HG03571 (cell line): Measurements from ENCODE around the gene KIAA1614.

Experiments used
- ATAC-seq: cut with Tn5 transposase; IDR thresholded peaks from one replicate; pipeline ENCODE4 v1.9.1; 2021; ENCODE audit not compliant: unreplicated experiment

KIAA1614 gene

GRCh38 chr1:180941518-180942275, 29.0 kb downstream of the KIAA1614 start:
- ATAC-seq, result no peak

- ATAC-seq, result no peak
Observed at GRCh38 chr1:180945151-180945550, 32.5 kb downstream of the KIAA1614 start.

DNA sequence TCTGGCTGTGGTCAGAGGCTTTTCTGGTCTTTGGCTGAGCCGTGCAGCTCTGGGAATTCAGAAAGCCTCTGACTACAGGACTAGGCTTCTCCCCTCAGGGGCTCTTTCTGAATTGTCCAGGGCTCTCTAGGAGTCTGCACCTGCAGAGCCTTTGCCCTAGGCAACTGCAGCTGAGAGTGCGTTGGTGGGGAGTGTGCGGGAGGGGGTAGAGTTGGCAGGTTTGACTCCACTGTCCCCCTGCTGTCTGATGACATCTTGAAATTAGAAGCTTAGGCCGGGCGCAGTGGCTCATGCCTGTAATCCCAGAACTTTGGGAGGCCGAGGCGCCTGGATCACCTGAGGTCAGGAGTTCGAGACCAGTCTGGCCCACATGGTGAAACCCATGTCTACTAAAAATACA, 32.9 kb downstream of the KIAA1614 start:
- no peak for ATAC-seq

DNA sequence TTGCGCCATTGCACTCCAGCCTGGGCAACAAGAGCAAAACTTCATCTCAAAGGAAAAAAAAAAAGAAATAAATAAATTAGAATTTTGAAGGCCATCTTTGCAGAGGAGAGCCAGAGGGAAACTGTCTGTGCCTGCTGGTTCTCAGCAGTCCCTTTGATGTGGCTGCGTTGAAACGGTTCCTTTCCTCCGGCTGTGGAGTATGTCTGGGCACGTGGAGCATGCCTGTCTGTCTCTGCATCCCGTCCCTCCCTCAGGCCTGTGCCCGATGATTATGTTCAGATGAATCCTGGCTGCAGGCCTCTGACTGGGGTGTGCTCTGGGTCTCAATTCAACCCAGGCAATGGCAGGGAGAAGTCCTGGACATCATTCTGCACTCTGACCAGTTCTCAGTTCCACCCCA, 33.4 kb downstream of the KIAA1614 start:
- no peak for ATAC-seq

DNA sequence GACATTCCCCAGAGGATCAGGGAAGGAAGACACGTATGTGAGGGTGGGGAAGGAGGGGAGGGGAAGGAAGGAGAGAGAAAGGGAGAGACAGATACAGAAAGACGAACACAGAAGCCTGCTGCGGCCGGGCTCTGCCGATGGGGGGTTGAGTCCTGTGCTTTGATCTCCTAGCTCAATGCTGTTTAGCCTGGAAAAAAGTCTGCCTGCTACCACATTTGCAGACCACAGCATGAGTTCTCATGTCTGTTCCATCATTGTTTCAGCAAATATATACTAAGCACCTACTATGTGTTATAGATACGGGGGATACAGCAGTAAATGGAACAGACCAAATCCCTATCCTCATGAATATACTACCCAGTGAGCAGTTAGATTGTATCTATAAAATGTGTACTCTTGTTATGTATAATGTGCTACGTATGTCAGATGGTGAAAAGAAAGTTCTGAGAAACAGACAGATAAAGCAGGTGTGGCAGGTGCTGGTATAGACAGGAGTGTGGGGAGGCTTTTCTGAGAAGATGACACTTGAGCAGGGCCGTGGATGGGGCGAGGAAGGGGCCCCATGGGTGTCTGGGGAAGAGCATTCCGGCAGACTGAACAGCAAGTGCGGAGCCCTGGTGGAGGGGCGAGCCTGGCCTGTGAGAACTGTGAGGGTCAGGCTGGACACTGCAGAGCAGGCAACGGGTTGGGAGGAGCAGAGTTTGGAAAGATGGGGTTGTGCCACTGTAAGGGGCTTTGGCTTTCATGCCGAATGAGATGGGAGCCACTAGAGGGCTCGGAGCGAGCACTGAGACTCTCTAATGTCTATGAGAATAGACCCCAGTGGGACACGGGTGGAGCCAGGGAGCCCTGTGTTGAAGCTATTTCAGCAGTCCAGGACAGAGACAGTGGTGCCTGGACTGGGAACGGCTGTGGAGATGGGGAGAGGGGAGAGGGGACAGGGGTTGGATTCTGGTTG, 34.1 kb downstream of the KIAA1614 start:
- ATAC-seq, result no peak

DNA sequence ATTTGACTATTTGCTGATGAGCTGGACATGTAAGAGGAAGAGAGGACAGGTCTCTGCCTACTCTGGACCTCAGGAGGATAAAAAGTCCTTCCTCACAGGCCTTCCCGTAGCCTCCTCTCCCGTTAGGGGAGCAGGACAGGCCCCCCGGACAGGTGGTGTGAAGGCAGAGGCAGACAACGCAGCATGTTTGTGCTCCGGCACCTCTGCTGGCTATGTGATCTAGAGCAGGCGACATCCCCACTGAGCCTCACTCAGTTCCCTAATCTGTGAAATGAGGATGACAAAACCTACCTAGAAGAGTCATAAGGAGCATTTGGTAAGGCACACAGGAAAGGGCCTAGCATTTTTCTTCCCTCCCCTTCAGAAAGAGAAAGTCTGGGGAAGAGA, 34.8 kb downstream of the KIAA1614 start:
- ATAC-seq, result no peak

GRCh38 chr1:180947901-180948640, 35.4 kb downstream of the KIAA1614 start:
- no peak for ATAC-seq

DNA sequence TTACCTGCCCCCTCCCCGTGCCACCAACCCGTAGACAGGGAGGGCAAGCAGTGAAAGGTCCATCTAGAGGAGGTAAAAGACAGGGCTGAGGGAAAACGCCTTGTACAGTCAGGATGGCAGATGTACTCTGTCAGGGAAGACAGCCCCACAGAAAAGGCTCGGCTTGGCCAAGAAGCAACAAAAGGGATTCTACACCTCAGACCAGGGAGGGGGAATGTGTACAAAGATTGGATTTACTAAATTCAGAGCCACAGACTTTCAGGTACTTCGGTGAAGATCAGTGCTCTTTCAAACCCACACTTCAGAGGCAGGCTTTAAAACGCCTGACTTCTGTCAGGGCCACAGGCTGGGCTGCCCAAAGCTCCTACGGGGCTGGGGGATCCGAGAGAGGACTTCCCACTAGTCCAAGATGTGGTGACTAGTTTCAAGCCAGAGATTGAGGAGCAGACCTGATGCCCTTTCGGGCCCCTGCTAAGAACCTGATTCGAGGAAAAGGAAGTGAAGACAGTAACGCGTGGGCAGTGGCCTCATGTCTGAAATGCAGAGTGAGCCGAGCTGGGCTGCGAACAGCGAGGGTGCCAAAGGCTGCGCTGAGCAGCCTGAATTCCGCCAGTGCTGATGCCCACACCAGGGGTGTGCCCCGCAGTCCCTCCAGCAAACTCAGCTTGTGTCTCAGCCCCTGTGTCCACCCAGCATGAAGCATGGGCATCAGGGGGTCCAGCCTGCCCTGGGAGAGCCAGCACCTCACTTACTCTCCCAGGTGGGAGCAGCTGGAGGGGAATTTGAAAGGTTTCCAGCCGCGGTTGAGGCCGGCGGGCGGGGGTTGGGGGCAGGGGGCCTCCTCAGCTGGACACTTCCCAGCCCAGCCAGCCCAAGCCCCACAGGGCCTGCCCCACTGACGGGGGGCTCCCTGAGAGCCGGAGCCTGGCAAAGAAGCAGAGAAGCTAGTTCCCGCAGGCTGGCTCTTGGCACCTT, 36.2 kb downstream of the KIAA1614 start:
- no peak for ATAC-seq

DNA sequence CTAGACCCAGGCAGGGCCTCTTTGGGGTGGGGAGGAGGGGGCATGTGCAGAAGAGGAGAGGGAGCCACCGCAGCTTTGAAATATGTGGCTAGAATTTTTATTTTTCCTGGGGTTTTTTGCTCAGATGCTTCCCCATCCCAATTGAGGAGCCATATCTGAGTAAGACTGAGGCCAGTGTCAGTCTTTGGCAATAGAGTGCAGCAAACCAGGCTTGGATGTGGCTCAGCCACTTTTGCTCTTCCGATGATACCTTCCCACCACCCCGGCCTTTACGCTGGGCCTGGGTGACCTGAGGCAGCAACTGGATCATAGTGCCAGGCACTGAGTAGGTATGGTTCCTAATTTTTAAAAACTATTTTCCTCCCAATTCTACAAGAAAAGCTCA, 36.9 kb downstream of the KIAA1614 start:
- ATAC-seq, result no peak

GRCh38 chr1:180950321-180950720, 37.6 kb downstream of the KIAA1614 start:
- no peak for ATAC-seq

DNA sequence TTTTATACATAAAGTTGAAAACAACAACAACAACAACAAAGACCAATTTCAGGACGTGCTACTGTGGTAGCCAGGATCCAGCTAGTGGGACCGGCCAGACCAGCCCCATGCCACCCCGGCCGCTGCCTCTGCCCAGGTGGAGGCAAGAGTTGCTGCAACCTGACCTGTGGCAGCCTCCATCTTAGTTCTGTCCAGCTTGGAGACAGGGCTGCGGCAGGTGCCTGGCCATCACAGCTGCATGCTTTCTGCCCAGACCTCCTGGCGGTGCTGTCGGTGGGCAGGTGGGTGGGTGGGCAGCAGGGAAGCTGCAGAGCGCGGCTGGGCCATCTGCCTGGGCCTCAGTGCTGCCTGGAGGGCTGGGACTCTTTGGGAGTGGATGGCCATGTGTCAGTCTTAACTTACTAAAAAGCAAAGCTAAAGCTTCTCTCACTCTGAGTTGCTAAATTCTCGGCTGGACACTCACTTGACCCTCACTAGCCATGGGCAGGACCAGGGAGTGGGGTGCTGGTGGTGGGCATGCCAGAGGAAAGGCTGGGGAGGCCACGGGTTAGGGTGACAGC, 38.6 kb downstream of the KIAA1614 start:
- no peak for ATAC-seq

DNA sequence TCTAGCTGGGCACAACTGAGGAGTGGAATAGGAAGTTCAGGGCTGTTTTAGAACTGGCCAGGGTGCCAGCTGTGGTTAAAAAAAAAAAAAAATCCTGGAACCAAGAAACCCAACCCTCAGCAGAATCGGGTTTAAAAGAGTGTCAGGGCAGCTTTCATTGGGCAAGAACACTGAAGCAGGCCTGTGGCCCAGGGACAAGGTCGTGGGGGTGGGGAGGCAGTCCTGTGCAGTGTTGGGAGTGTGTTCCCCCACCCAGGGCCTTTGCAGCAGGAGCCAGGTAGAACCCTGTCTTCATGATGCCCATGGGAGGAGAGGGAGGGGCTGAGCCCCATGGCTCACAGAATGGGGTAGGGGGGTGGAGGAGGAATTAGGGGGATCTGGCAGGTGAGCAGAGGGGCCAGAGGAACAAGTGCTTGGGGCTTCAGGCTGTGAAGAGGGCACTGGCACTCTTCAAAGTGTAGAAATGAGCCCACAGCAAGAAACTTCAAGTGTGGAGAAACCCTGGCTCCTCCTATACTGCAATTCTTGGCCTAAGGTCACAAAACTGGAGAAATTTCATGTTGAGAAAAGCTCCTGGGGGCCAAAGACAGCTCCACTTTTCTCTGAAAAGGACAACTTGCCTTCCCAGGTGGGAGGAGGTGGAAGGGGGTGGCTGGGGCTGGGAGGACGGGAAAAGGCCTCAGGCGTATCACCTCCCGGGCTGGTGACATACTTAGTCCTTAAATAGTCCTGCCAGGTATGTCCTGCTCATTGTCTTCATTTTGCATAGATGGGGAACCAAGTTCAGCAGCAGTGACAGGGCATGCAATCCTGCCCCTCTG, 39.3 kb downstream of the KIAA1614 start:
- no peak for ATAC-seq

GRCh38 chr1:180952657-180953013, 39.9 kb downstream of the KIAA1614 start:
- ATAC-seq, result no peak

- peak; percentile 5 for ATAC-seq
Observed at GRCh38 chr1:180953291-180954004, 40.8 kb downstream of the KIAA1614 start.

GRCh38 chr1:180954005-180954800, 41.5 kb downstream of the KIAA1614 start:
- ATAC-seq, result peak; percentile 80

GRCh38 chr1:180954801-180955165, 42.1 kb downstream of the KIAA1614 start:
- ATAC-seq, result no peak

DNA sequence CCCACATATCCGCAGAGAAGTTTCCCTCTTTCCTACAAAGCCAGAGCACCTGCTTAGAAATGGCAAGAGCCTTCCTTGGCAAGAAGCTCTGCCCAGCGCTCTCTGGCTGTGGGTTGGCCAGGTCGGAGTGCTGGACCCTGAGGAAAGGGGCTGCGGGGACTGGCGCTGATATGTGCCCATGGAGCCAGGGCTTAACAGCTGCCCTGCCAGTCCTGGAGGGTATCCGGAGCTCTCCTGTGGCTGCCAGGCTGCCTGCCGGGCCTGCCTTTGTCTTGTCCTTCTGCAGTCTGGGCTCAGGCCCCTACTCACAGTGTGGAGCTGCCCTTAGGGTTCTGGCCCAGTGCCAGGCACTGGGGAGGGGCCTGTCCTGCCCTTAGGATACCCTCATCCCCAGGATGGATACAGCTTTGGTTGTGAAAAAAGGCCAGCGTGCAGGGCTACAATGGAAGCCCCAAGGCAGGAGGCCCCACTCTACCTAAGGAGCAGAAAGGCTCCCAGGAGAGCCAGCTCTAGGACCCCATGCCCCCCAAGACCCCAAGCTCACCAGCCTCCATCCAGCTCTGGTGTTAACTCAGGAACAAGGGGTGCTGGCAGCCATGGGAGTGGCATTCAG, 43.4 kb downstream of the KIAA1614 start:
- ATAC-seq, result no peak
